CD8-positive, alpha-beta memory T cell (primary cell): Measurements from ENCODE around the gene DPP7. TPM values are rescaled to one million over a fixed set of nuclear protein-coding genes. Genes with fewer than 3 reads are reported as not detected.
"Not testable (repeated sequence)": the region's sequence is repeated elsewhere in the genome, so short reads cannot be mapped to it uniquely, and the experiment has no call there.

Experiments
- CTCF ChIA-PET: fragments of 350-600 bp; sonication (Branson Sonifier 250); formaldehyde crosslinking; loops from one replicate; lab custom pipeline; 2021; ENCODE audit warnings: antibody characterized with exemption; lab: Charles Lee
- POLR2A ChIA-PET: fragments of 350-600 bp; sonication (Branson Sonifier 250); formaldehyde crosslinking; loops from one replicate; lab custom pipeline; 2021; ENCODE audit warnings: antibody characterized with exemption; lab: Charles Lee
- DNase-seq, 5 donors: peaks; one replicate each; pipeline versions ENCODE4 v3.0.0 to v3.0.0-alpha.2; 2020 to 2022; ENCODE audit warnings: mixed read lengths in 1 of 5
- H3K27ac ChIP-seq: one replicate; pipeline ENCODE4 v1.7.0; 2013; ENCODE audit warnings: low read depth, mild to moderate bottlenecking, low read length, moderate library complexity
- H3K27me3 ChIP-seq: 2 replicates; pipeline ENCODE4 v1.7.0; 2013; ENCODE audit warnings: low read length, mild to moderate bottlenecking; ENCODE audit not compliant: insufficient read depth, poor library complexity, severe bottlenecking
- H3K36me3 ChIP-seq: 2 replicates; pipeline ENCODE4 v1.7.0; 2013; ENCODE audit warnings: mild to moderate bottlenecking, low read length, moderate library complexity; ENCODE audit not compliant: insufficient read depth
- H3K4me1 ChIP-seq: 2 replicates; pipeline ENCODE4 v1.7.0; 2013; ENCODE audit warnings: mild to moderate bottlenecking, low read length, moderate library complexity; ENCODE audit not compliant: insufficient read depth
- H3K4me3 ChIP-seq: 2 replicates; pipeline ENCODE4 v1.7.0; 2013; ENCODE audit warnings: mild to moderate bottlenecking, low read length
- H3K9me3 ChIP-seq: 2 replicates; pipeline ENCODE4 v1.7.0; 2013; ENCODE audit warnings: mild to moderate bottlenecking, low read length
- H3K27ac Mint-ChIP-seq, 8 donors: one replicate each; pipeline ENCODE4 v1.8.0; 2020 to 2021; ENCODE audit warnings: mixed read lengths in 8 of 8, mild to moderate bottlenecking in 6 of 8, inconsistent platforms in 3 of 8, moderate library complexity in 3 of 8
- H3K27me3 Mint-ChIP-seq, 2 donors: one replicate each; pipeline ENCODE4 v1.8.0; 2020 to 2021; ENCODE audit warnings: mixed read lengths in 2 of 2, mild to moderate bottlenecking in 1 of 2, moderate library complexity in 1 of 2
- H3K36me3 Mint-ChIP-seq, 3 donors: one replicate each; pipeline ENCODE4 v1.8.0; 2020 to 2021; ENCODE audit warnings: mixed read lengths in 3 of 3, inconsistent platforms in 1 of 3, mild to moderate bottlenecking in 1 of 3
- H3K4me1 Mint-ChIP-seq, 3 donors: one replicate each; pipeline ENCODE4 v1.8.0; 2020 to 2021; ENCODE audit warnings: mixed read lengths in 3 of 3, inconsistent platforms in 1 of 3, mild to moderate bottlenecking in 1 of 3
- H3K4me3 Mint-ChIP-seq, 7 donors: one replicate each; pipeline ENCODE4 v1.8.0; 2020 to 2021; ENCODE audit warnings: mixed read lengths in 7 of 7, mild to moderate bottlenecking in 6 of 7, moderate library complexity in 4 of 7, inconsistent platforms in 2 of 7
- H3K9me3 Mint-ChIP-seq, 5 donors: one replicate each; pipeline ENCODE4 v1.8.0; 2020 to 2022; ENCODE audit warnings: mixed read lengths in 5 of 5, mild to moderate bottlenecking in 3 of 5, moderate library complexity in 2 of 5, inconsistent platforms in 1 of 5
- polyA plus RNA-seq: library from polyadenylated mRNA; unstranded; fragments of 300-500 nt; fragmentation: Illumina TruSeq; gene quantifications from one replicate; pipeline ENCODE4 v1.2.3, GENCODE V29; 2021
- total RNA-seq, 2 experiments: library from RNA; stranded (reverse); gene quantifications; one replicate each; pipeline ENCODE4 v1.2.3, GENCODE V29; 2021

DPP7 gene
- total and polyA plus RNA-seq, 3 experiments from 2014 or later = 158 to 308 (median 294) TPM

DNA sequence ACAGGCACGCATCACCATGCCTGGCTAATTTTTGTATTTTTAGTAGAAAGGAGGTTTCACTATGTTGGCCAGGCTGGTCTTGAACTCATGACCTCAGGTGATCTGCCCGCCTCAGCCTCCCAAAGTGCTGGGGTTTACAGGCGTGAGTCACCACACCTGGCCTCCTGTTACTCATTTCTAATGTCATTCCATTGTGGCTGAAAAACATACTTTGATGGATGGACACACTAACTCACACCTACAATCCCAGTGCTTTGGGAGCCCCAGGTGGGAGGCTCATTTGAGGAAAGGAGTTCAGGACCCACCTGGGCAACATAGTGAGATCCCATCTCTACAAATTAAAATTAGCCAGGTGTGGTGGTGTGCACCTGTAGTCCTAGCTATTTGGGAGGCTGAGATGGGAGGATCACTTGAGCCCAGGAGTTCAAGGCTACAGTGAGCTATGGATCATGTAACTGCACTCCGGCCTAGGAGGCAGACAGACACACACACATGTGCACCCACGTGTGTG lies 9.5 kb upstream of the DPP7 start:
- H3K9me3 ChIP-seq, H3K4me3 Mint-ChIP-seq, DNase-seq, H3K4me3 ChIP-seq, H3K27me3 Mint-ChIP-seq, H3K36me3 Mint-ChIP-seq, POLR2A ChIA-PET, H3K27me3 ChIP-seq, H3K36me3 ChIP-seq, H3K9me3 Mint-ChIP-seq, H3K27ac ChIP-seq: not testable (repeated sequence)
- peaks cover 24 to 30% (median 29%) of the 10 kb centered on the region in 3 donors for H3K4me1 Mint-ChIP-seq
- CTCF ChIA-PET = interaction anchor here (2.8 to 5.5 kb wide), 2 partner anchors 102 to 116 kb away, joined by 8 to 30 read pairs; partner anchors contain the start of genes CYSRT1 and RNF224
- H3K27ac Mint-ChIP-seq = peak overlapping the region in 1 of 8 donors; percentile 60
- peaks cover 25% of the 10 kb centered on the region for H3K4me1 ChIP-seq

DNA sequence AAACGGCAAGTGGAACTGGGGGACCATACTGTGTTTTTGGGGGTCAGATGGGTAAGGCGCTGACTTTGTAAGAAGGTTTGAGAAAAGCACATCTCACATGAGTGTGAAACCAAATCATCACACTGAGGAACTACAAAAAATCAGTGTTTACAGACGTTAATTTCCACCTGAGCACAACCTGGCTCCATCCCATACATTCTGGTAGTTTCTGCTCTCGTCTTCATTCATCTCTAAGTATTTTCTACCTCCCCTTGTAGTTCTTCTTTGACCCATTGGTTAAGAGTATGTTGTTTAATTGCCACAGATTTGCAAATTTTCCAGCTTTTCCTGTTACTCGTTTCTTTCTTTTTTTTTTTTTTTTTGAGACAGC lies 8.9 kb upstream of the DPP7 start:
- H3K4me3 ChIP-seq = no peak overlapping the region
- H3K36me3 ChIP-seq = no peaks in the 10 kb centered on the region
- H3K9me3 ChIP-seq = no peaks in the 10 kb centered on the region
- Mint-ChIP-seq H3K36me3 (no peaks in the 10 kb centered on the region), H3K9me3 (no peaks in the 10 kb centered on the region), H3K4me1 (peaks cover 19 to 27% (median 25%) of the 10 kb centered on the region in 3 donors), H3K4me3 (no peak overlapping the region), H3K27me3 (no peaks in the 10 kb centered on the region), H3K27ac (no peak overlapping the region)
- H3K4me1 ChIP-seq = peaks cover 19% of the 10 kb centered on the region
- H3K27ac ChIP-seq = no peak overlapping the region
- POLR2A ChIA-PET = interaction anchor here (0.6 kb wide), 1 partner anchor 121 kb away, joined by 3 read pairs; no protein-coding TSS in a partner anchor
- no peak for DNase-seq
- no peaks in the 10 kb centered on the region for H3K27me3 ChIP-seq
- CTCF ChIA-PET = interaction anchor here (2.8 to 5.5 kb wide), 2 partner anchors 103 to 117 kb away, joined by 8 to 30 read pairs; partner anchors contain the start of genes CYSRT1 and RNF224

DNA sequence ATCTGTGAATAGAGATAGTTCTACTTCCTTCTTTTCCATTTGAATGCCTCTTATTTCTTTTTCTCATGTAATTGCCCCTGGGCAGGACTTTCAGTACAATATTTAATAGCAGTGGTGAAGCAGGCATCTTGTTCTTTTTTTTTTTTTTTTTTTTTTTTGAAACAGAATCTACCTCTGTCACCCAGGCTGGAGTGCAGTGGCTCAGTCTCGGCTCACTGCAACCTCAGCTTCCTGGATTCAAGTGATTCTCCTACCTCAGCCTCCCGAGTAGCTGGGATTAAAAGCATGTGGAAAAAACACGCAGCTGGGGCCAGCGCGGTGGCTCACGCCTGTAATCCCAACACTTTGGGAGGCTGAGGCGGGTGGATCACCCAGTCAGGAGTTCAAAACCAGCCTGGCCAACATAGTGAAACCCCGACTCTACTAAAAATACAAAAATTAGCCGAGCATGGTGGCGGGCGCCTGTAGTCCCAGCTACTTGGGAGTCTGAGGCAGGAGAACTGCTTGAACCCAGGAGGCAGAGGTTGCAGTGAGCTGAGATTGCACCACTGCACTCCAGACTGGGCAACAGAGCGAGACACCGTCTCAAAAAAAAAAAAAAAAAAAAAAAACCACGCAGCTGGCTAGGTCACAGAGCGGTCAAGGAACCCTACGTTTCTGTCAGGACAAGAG lies 8.4 kb upstream of the DPP7 start:
- not testable (repeated sequence) for H3K9me3 ChIP-seq, H3K9me3 Mint-ChIP-seq, H3K27me3 Mint-ChIP-seq, H3K36me3 Mint-ChIP-seq, H3K27ac ChIP-seq, H3K36me3 ChIP-seq, H3K4me3 ChIP-seq, DNase-seq, H3K27me3 ChIP-seq
- H3K4me1 ChIP-seq = peaks cover 14% of the 10 kb centered on the region
- peak overlapping the region in 1 of 8 donors; percentile 0 for H3K27ac Mint-ChIP-seq
- H3K4me1 Mint-ChIP-seq = peaks cover 14 to 21% (median 19%) of the 10 kb centered on the region in 3 donors
- ChIA-PET POLR2A (interaction anchor here (0.6 kb wide), 1 partner anchor 121 kb away, joined by 3 read pairs; no protein-coding TSS in a partner anchor), CTCF (interaction anchor here (1.0 to 5.5 kb wide), 3 partner anchors 103 to 117 kb away, joined by 3 to 30 read pairs (median 8); partner anchors contain the start of genes CYSRT1 and RNF224)
- H3K4me3 Mint-ChIP-seq = peak overlapping the region in 1 of 7 donors; percentile 3

DNA sequence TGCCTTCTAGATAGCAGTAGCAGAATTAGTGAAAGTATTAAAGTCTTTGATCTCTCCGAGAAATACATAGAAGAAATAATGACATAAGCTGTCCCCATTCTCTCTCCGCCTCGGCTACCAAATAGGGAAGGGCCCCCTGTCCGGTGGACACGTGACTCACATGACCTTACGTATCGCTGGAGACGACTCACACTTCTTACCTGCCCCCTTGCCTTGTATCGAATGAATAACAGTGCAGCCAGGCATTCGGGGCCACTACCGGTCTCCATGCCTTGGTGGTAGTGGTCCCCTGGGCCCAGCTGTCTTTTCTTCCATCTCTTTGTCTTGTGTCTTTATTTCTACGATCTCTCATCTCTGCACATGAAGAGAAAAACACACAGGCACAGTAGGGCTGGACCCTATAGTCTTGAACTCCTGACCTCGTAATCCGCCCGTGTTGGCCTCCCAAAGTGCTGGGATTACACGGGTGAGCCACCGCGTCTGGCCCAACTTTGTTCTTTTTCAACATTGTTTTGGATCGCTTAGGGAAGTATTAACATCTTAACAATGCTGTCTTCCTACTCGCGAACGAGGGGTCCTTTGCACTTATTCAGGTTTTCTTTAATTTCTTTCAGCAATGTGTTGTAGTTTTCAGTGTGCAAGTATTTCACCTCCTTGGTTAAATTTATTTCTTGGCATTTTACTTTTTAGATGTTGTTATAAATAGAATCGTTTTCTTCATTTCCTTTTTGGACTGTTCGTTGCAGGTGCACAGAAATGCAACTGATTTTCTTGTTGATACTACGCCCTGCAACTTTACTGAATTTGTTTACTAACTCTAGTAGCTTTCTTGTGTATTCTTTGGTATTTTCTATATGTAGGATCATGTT lies 7.6 kb upstream of the DPP7 start:
- H3K27me3 Mint-ChIP-seq, H3K36me3 ChIP-seq, DNase-seq, H3K9me3 ChIP-seq, H3K27me3 ChIP-seq, H3K36me3 Mint-ChIP-seq, H3K9me3 Mint-ChIP-seq, H3K27ac ChIP-seq, H3K4me3 ChIP-seq, POLR2A ChIA-PET, H3K4me1 ChIP-seq: not testable (repeated sequence)
- Mint-ChIP-seq H3K4me1 (peaks cover 6 to 14% (median 12%) of the 10 kb centered on the region in 3 donors), H3K27ac (peak overlapping the region in 2 of 8 donors; percentile 0 to 76), H3K4me3 (peak overlapping the region in 1 of 7 donors; percentile 3)
- CTCF ChIA-PET = interaction anchor here (1.0 to 5.5 kb wide), 3 partner anchors 104 to 118 kb away, joined by 3 to 30 read pairs (median 8); partner anchors contain the start of genes CYSRT1 and RNF224

DNA sequence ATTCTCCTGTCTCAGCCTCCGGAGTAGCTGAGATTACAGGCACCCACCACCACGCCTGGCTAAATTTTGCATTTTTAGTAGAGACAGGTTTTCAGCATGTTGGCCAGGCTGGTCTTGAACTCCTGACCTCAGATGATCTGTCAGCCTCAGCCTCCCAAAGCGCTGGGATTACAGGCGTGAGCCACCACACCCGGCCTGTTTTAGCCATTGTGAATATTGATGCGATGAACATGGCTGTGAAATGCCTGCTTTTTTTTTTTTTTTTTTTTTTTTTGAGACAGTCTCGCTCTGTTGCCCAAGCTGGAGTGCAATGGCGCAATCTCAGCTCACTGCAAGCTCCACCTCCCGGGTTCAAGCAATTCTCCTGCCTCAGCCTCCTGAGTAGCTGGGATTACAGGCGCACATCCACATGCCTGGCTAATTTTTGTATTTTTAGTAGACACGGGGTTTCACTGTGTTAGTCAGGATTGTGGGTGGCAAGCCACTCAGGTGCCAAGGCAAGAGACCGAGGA lies 3.6 kb upstream of the DPP7 start:
- H3K9me3 ChIP-seq, H3K4me1 ChIP-seq, DNase-seq, H3K36me3 Mint-ChIP-seq, H3K27me3 Mint-ChIP-seq, H3K4me1 Mint-ChIP-seq, H3K27ac ChIP-seq, H3K4me3 ChIP-seq, POLR2A ChIA-PET, H3K27me3 ChIP-seq, H3K36me3 ChIP-seq, H3K27ac Mint-ChIP-seq, H3K9me3 Mint-ChIP-seq: not testable (repeated sequence)
- peak overlapping the region in 1 of 7 donors; percentile 56 for H3K4me3 Mint-ChIP-seq
- CTCF ChIA-PET = interaction anchor here (0.6 to 2.9 kb wide), 6 partner anchors 12 to 350 kb away, joined by 3 to 16 read pairs (median 4); partner anchors contain the start of gene RNF224

DNA sequence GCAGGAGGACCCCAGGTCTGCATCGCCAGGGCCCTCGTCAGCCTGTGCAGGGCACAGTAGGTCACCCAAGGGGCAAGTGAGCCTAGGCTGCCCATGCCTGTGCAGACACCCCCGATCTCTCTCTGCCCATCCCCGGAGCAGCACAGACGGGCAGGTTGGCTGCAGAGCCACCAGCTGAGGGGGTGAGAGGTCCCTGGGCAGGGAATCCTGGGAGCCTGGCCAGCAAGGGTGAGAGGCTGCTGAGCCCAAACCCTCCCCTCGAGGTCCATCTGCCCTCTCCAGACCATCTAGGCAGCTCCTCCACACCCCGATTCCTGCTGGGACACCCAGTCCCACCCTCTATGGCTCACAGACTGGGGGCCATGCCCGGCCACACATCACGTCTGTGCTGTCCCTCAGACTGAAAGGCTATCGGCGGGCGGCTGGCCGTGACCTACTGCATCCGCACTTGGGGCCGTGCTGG lies 2.8 kb upstream of the DPP7 start:
- H3K4me1 ChIP-seq = peaks cover 10% of the 10 kb centered on the region
- CTCF ChIA-PET = interaction anchor here (1.6 to 2.9 kb wide), 4 partner anchors 12 to 119 kb away, joined by 3 to 16 read pairs (median 6); partner anchors contain the start of gene RNF224
- no peak overlapping the region for H3K4me3 ChIP-seq
- no peaks in the 10 kb centered on the region for H3K9me3 ChIP-seq
- Mint-ChIP-seq H3K27ac (peak overlapping the region in 1 of 8 donors; percentile 88), H3K27me3 (peaks cover 0 to 1% of the 10 kb centered on the region in 2 donors), H3K9me3 (no peaks in the 10 kb centered on the region), H3K4me3 (peak overlapping the region in 1 of 7 donors; percentile 56), H3K4me1 (peaks cover 0 to 12% (median 3%) of the 10 kb centered on the region in 3 donors), H3K36me3 (peaks cover 0 to 4% (median 0%) of the 10 kb centered on the region in 3 donors)
- H3K27me3 ChIP-seq = no peaks in the 10 kb centered on the region
- H3K36me3 ChIP-seq = no peaks in the 10 kb centered on the region
- H3K27ac ChIP-seq = no peak overlapping the region
- no peak for DNase-seq
- POLR2A ChIA-PET = no interaction called here

DNA sequence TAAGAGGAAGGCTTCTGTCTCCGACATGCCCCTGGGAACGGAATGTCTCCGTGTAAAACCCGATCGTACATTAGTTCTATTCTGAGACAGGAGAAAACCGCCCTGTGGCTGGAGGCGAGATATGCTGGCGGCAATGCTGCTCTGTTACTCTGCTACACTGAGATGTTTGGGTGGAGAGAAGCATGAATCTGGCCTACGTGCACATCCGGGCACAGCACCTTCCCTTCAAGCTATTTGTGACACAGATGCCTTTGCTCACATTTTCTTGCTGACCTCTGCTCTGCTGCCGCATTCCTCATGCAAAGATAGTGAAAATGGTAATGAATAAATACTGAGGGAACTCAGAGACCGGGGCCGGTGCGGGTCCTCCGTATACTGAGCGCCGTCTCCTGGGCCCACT lies 2.2 kb upstream of the DPP7 start:
- H3K36me3 ChIP-seq = no peaks in the 10 kb centered on the region
- ChIA-PET CTCF (interaction anchor here (1.6 to 2.9 kb wide), 3 partner anchors 13 to 120 kb away, joined by 3 to 16 read pairs (median 7); partner anchors contain the start of gene RNF224), POLR2A (no interaction called here)
- Mint-ChIP-seq H3K4me1 (peaks cover 0 to 12% (median 3%) of the 10 kb centered on the region in 3 donors), H3K27me3 (peaks cover 0 to 1% of the 10 kb centered on the region in 2 donors), H3K27ac (peak overlapping the region in 2 of 8 donors; percentile 86 to 88), H3K4me3 (peak overlapping the region in 4 of 7 donors; percentile 19 to 77 (median 40)), H3K36me3 (peaks cover 0 to 7% (median 0%) of the 10 kb centered on the region in 3 donors), H3K9me3 (no peaks in the 10 kb centered on the region)
- H3K9me3 ChIP-seq = no peaks in the 10 kb centered on the region
- no peaks in the 10 kb centered on the region for H3K27me3 ChIP-seq
- no peak overlapping the region for H3K4me3 ChIP-seq
- H3K27ac ChIP-seq = no peak overlapping the region
- no peak for DNase-seq
- H3K4me1 ChIP-seq = peaks cover 10% of the 10 kb centered on the region
